GM15510 (cell line): Measurements from ENCODE around the gene HMHB1.

Source experiments
- POLR2A ChIP-seq: IDR thresholded peaks from 3 replicates; pipeline ENCODE4 v1.6.1; 2011; ENCODE audit warnings: borderline replicate concordance; ENCODE audit not compliant: insufficient read length; ENCODE audit errors: extremely low read depth

The HMHB1 gene

GRCh38 chr5:143828710-143829109 is 16.7 kb downstream of the HMHB1 start:
- TF ChIP-seq POLR2A: no peak

- no peak for TF ChIP-seq POLR2A
Measured at GRCh38 chr5:143833177-143833576, 21.2 kb downstream of the HMHB1 start.

DNA sequence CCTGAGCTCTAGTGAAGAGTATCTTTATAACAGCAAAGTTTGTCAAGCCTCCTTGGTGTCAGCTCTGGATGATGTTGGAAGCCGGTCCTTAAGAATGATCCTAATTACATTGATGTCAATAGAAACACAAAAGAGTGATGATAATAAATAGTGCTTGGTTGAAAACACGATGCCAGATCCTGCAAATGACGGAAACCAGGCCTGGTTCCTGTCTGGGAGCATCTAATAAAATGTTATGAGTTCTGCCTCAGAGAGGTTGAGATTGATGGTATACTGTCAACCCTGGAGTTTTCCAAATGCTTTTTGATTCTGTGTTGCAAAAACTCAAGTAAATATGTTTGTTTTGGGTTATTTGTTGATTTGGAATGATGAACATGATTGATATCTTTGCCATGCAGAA is 23.3 kb downstream of the HMHB1 start:
- TF ChIP-seq POLR2A: no peak

DNA sequence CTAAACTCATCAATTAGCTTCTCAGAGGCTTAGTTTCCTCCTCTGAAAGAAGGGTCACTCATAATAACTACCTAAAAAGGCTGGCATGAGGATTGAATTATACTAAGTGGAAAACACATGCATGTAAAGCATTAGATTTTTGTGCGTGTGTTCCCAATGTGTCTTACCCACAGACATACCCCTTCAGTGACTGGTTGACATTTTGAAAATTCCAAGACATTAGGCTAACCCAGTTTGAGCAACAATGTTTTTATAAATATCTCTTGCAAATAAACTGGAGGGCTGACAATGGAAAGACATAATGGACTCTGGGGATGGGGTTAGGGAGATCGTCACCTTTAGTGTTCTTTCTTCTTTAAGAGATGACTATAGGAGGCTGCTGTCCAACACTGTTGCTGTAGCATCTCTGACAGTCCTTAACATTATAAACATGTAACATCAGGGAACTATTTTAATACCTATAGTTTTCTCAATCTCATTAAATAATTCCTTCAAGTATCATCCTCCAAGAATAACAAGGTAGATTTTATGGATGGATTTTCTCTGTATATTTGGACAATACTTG is 24.3 kb downstream of the HMHB1 start:
- TF ChIP-seq POLR2A: no peak

DNA sequence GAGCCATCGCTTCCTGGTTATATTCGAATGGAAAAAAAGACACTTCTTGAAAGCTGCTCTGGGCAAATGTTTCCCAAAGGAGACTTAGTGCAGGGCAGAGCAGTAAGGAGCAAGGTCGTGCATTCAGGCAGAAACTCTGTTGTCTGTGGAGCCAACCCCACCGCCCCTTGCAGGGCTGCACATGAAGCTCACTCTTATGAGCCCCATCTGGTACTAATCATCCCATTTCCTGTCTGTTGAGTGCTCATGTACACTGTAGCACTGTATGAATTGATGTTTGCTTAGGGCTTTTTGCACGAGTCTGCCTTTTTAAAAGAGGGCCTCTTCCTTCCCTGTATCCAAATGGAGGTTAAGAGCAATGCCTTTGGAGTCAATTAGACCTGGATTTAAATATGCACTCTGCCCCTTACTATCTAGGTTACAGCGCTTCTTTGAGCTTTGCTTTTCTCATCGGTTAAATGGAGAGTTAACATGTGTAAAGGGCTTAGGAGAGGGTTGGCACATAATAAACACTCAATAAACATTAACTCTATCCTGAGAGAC is 25.4 kb downstream of the HMHB1 start:
- TF ChIP-seq POLR2A: no peak

DNA sequence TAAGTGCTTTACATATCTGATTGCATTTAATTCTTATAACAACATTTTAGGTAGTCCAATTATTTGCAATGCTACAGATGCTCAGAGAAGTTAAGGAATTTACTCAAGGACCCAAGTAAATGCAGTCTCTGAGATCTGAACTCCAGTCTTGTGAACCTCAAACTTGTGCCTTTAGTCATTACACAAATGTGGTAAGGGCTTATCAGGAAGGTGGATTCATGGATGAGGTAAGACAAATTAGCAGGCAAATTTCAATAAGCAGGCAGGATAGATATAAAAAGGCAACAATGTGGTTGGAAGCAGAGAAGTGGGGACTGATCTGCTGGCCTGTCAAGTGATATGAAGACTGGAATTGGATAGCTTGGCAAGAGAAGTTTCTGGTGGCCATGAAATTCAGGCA is 29.5 kb downstream of the HMHB1 start:
- TF ChIP-seq POLR2A: no peak

GRCh38 chr5:143842920-143843319 is 31.0 kb downstream of the HMHB1 start:
- no peak for TF ChIP-seq POLR2A

DNA sequence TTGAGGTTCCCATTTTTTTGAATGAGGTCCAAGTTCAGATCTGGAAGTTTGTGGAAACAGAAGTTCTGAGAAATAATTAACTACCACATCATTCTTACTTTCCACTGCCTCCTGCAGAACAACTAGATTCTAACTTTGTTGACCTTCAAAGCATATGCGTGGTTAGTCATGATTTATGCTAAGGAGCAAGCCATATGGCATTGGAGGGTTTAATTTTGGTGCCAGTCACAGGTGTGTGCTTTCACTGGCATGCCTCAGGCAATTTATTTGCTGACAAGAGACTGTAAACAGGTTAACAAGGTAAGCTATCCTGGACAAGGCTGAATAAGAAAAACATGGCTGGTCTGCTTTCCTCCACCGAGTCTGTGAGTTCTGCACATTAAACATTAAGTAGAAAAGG is 31.5 kb downstream of the HMHB1 start:
- TF ChIP-seq POLR2A: no peak

GRCh38 chr5:143850050-143850683 is 38.2 kb downstream of the HMHB1 start:
- no peak for TF ChIP-seq POLR2A

- TF ChIP-seq POLR2A: no peak
Measured at GRCh38 chr5:143851383-143851782, 39.4 kb downstream of the HMHB1 start.

GRCh38 chr5:143860211-143860610 is 48.2 kb downstream of the HMHB1 start:
- TF ChIP-seq POLR2A: no peak

DNA sequence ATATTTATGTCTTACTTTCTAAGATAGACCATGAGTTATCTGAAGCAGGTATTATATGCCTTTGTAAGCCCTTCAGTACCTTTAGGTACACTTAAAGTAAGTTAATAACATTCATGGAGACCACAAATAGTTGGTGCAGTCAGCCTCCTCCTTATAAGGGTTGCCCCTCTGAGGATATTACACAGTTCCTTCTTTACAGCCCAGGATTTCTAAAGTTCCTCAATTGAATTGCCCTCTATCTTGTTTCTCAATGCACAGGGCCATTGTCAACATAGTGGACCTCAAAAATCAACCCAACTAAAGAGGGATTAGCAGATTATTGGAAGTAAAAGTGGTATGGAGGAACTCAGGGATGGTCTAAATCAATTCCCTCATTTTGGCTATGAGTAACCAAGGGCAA is 50.3 kb downstream of the HMHB1 start:
- no peak for TF ChIP-seq POLR2A

- TF ChIP-seq POLR2A: no peak
Measured at GRCh38 chr5:143865426-143866025, 53.6 kb downstream of the HMHB1 start.
